ENCODE results near the gene EYA2. TPM values are rescaled to one million over a fixed set of nuclear protein-coding genes. Genes with fewer than 3 reads are reported as not detected.

The EYA2 gene
- total RNA-seq, 1 experiment from 2014 or later: not detected

DNA sequence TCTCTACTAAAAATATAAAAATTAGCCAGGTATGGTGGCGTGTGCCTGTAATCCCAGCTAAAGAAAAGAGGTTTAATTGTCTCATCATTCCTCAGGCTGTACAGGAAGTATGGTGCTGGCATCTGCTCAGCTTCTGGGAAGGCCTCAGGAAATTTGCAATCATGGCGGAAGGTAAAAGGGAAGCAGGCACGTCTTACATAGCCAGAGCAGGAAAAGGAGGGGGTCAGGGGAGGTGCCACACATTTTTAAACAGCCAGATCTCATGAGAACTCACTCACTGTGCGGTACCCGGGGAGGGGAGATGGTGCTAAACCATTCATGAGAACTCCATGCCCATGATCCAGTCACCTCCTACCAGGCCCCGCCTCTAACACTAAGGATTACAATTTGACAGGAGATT is 191.7 kb downstream of the EYA2 start:
- no peak for DNase-seq (ENCODE audit: low spot score)
- H3K4me3 ChIP-seq (ENCODE audit: low read depth, low read length, poor library complexity, severe bottlenecking): no peak overlapping the region
- intact Hi-C loops (cut with micrococcal nuclease; ENCODE audit: unreplicated experiment): no loop called here
- no peak overlapping the region for H3K27ac ChIP-seq (ENCODE audit: low read depth, low read length, poor library complexity, severe bottlenecking)
- H3K9me3 ChIP-seq (ENCODE audit: low read depth, low read length, poor library complexity, severe bottlenecking): no peaks in the 10 kb centered on the region
- CTCF ChIA-PET: no interaction called here
- BruUV-seq (replicated peaks): no TSS peak
- H3K4me1 ChIP-seq (ENCODE audit: insufficient read depth, low read length, poor library complexity, severe bottlenecking): no peaks in the 10 kb centered on the region
- TF ChIP-seq CTCF (conservative IDR thresholded peaks at IDR 0.05; ENCODE audit: low read depth, low read length) (no peak), EZH2 (IDR thresholded peaks at IDR 0.05; ENCODE audit: borderline replicate concordance, low read depth, low read length, poor library complexity, severe bottlenecking) (no peak)
- H3K27me3 ChIP-seq (replicated peaks; ENCODE audit: insufficient read depth, low read depth, low read length, poor library complexity): no peaks in the 10 kb centered on the region
- H3K36me3 ChIP-seq (ENCODE audit: insufficient read depth, low read length, poor library complexity, severe bottlenecking): no peaks in the 10 kb centered on the region
- POLR2A ChIA-PET (ENCODE audit: low non-redundant PET): no interaction called here

GRCh38 chr20:47088335-47088734 is 193.7 kb downstream of the EYA2 start:
- intact Hi-C loops (cut with micrococcal nuclease; ENCODE audit: unreplicated experiment): no loop called here
- POLR2A ChIA-PET (ENCODE audit: low non-redundant PET): interaction anchor here (0.6 kb wide), 1 partner anchor 226 kb away, joined by 3 read pairs; no protein-coding TSS in a partner anchor
- Histone ChIP-seq H3K36me3 (ENCODE audit: insufficient read depth, low read length, poor library complexity, severe bottlenecking) (no peaks in the 10 kb centered on the region), H3K27ac (ENCODE audit: low read depth, low read length, poor library complexity, severe bottlenecking) (no peak overlapping the region), H3K9me3 (ENCODE audit: low read depth, low read length, poor library complexity, severe bottlenecking) (no peaks in the 10 kb centered on the region), H3K27me3 (replicated peaks; ENCODE audit: insufficient read depth, low read depth, low read length, poor library complexity) (no peaks in the 10 kb centered on the region), H3K4me1 (ENCODE audit: insufficient read depth, low read length, poor library complexity, severe bottlenecking) (no peaks in the 10 kb centered on the region), H3K4me3 (ENCODE audit: low read depth, low read length, poor library complexity, severe bottlenecking) (no peak overlapping the region)
- no peak for TF ChIP-seq EZH2 (IDR thresholded peaks at IDR 0.05; ENCODE audit: borderline replicate concordance, low read depth, low read length, poor library complexity, severe bottlenecking)
- TF ChIP-seq CTCF (conservative IDR thresholded peaks at IDR 0.05; ENCODE audit: low read depth, low read length): no peak
- DNase-seq (ENCODE audit: low spot score): no peak
- CTCF ChIA-PET: no interaction called here
- BruUV-seq (replicated peaks): no TSS peak

GRCh38 chr20:47089151-47089550 is 194.5 kb downstream of the EYA2 start:
- TF ChIP-seq CTCF (conservative IDR thresholded peaks at IDR 0.05; ENCODE audit: low read depth, low read length) (no peak), EZH2 (IDR thresholded peaks at IDR 0.05; ENCODE audit: borderline replicate concordance, low read depth, low read length, poor library complexity, severe bottlenecking) (no peak)
- H3K4me1 ChIP-seq (ENCODE audit: insufficient read depth, low read length, poor library complexity, severe bottlenecking): no peaks in the 10 kb centered on the region
- H3K4me3 ChIP-seq (ENCODE audit: low read depth, low read length, poor library complexity, severe bottlenecking): no peak overlapping the region
- no peaks in the 10 kb centered on the region for H3K27me3 ChIP-seq (replicated peaks; ENCODE audit: insufficient read depth, low read depth, low read length, poor library complexity)
- intact Hi-C loops (cut with micrococcal nuclease; ENCODE audit: unreplicated experiment): no loop called here
- DNase-seq (ENCODE audit: low spot score): no peak
- no TSS peak for BruUV-seq (replicated peaks)
- POLR2A ChIA-PET (ENCODE audit: low non-redundant PET): interaction anchor here (0.6 kb wide), 2 partner anchors 227 to 790 kb away, joined by 3 to 4 read pairs; no protein-coding TSS in a partner anchor
- H3K36me3 ChIP-seq (ENCODE audit: insufficient read depth, low read length, poor library complexity, severe bottlenecking): no peaks in the 10 kb centered on the region
- CTCF ChIA-PET: no interaction called here
- no peak overlapping the region for H3K27ac ChIP-seq (ENCODE audit: low read depth, low read length, poor library complexity, severe bottlenecking)
- H3K9me3 ChIP-seq (ENCODE audit: low read depth, low read length, poor library complexity, severe bottlenecking): no peaks in the 10 kb centered on the region

All from A673 (cell line).